Hepatic stellate cell (primary cell): ENCODE measurements around the gene TMEM74B.
A peak's percentile ranks its signal among the peaks of the same experiment; 100 is the strongest.
"Not testable (repeated sequence)": the region's sequence is repeated elsewhere in the genome, so short reads cannot be mapped to it uniquely, and the experiment has no call there.

Source experiments
- DNase-seq: peaks from one replicate; pipeline ENCODE4 v3.0.0; 2011; ENCODE audit warnings: low spot score

Gene TMEM74B

GRCh38 chr20:1184638-1185315 lies at the start of gene TMEM74B:
TMEM74B (minus strand) TSS chr20:1184981; CDS start chr20:1183801, 1,180 bp downstream.
- DNase-seq, result no peak

GRCh38 chr20:1232286-1233111 lies 47.7 kb upstream of the TMEM74B start:
- DNase-seq, result no peak

- DNase-seq, result no peak
Observed at GRCh38 chr20:1229541-1229940, 44.8 kb upstream of the TMEM74B start.

- peak; percentile 85 for DNase-seq
Observed at GRCh38 chr20:1225783-1226654, 41.2 kb upstream of the TMEM74B start, which contains the start of gene RAD21L1. RAD21L1 (plus strand) TSS chr20:1226044; CDS start chr20:1228454, 2,410 bp downstream.

GRCh38 chr20:1225263-1225782 lies 40.5 kb upstream of the TMEM74B start:
- DNase-seq, result no peak

- no peak for DNase-seq
Observed at GRCh38 chr20:1224205-1224890, 39.6 kb upstream of the TMEM74B start.

GRCh38 chr20:1222750-1223149 lies 38.0 kb upstream of the TMEM74B start:
- not testable (repeated sequence) for DNase-seq

GRCh38 chr20:1216527-1217427 lies 32.0 kb upstream of the TMEM74B start:
- DNase-seq, result not testable (repeated sequence)

- no peak for DNase-seq
Observed at GRCh38 chr20:1215386-1216170, 30.8 kb upstream of the TMEM74B start.

GRCh38 chr20:1214838-1215261 lies 30.1 kb upstream of the TMEM74B start:
- DNase-seq, result no peak

- DNase-seq, result peak; percentile 56
Observed at GRCh38 chr20:1212607-1213396, 28.0 kb upstream of the TMEM74B start.

- DNase-seq, result no peak
Observed at GRCh38 chr20:1212023-1212422, 27.2 kb upstream of the TMEM74B start.

- DNase-seq, result no peak
Observed at GRCh38 chr20:1210501-1210900, 25.7 kb upstream of the TMEM74B start.

- no peak for DNase-seq
Observed at GRCh38 chr20:1209447-1210387, 24.9 kb upstream of the TMEM74B start.

GRCh38 chr20:1207293-1207878 lies 22.6 kb upstream of the TMEM74B start:
- no peak for DNase-seq

- no peak for DNase-seq
Observed at GRCh38 chr20:1206366-1207148, 21.8 kb upstream of the TMEM74B start.
